Germinal center (tissue), 1 donor: ENCODE data around the gene SPAG16.
A peak's percentile ranks its signal among the peaks of the same experiment; 100 is the strongest.
"Not testable (repeated sequence)": the region's sequence is repeated elsewhere in the genome, so short reads cannot be mapped to it uniquely, and the experiment has no call there.

Source experiments
- DNase-seq: peaks from one replicate; pipeline ENCODE4 v3.0.0; 2012; ENCODE audit warnings: mixed read lengths, low spot score

Gene SPAG16

DNA sequence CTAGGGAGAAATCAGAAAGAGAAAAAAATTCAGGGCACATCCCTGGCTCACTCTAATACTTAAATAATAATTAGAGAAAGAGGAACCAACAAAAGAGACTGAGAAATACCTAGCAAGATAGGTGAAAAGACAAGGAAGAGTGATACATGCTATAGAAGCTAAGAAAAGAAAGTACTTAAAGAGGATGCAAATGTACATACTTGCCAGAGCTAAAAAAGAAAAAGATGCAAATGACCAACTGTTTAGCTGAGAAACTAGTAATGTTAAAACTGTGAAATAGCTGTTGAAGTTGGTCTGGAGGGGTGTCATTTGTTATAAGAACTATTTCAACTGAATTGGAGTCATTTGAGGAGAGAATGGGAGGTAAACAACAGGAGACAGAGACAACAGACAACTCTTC, 412.2 kb downstream of the SPAG16 start:
- peak; percentile 29 for DNase-seq

DNA sequence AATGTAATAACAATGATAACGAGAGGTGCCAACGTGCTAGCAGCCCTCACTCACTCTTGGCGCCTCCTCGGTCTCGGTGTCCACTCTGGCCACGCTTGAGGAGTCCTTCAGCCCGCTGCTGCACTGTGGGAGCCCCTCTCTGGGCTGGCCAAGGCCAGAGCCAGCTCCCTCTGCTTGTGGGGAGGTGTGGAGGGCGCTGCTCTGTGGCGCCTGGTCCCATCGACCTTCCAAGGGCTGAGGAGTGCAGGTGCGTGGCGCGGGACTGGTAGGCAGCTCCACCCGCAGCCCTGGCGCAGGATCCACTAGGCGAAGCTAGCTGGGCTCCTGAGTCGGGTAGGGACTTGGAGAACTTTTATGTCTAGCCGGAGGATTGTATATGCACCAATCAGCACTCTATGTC, 417.1 kb downstream of the SPAG16 start:
- DNase-seq = not testable (repeated sequence)

DNA sequence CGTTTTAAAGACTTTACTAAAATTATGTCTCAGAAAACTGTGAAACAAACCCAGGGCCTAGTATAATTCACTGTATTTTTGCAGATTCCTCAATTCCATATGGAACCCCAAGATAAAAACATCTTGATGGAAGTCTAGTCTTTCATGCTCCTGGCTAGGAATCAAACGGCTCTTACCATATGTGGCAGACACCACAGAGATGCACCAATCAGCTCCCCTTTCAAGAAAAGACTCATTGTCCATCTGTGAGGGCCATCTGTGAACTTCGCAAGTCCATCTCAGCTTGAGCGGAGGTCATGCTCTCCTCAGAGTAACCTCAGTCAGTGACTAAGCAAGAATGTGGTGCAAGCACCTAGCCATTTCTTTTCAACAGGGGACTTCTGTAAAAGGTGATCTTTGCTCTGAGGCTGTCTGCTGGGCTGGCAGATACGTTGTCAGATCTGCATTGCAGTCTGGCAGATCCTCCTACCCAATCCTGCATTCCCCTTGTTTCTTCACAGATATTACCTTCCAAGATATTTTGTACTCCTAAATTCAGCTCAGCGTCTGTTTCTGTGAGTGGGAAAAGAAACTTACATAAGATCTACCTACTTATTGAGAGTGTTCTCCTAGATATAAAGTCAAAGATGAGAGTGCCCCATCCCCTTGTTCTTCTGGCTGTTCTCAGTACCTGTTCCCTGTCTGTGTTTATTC, 419.3 kb downstream of the SPAG16 start:
- no peak for DNase-seq

DNA sequence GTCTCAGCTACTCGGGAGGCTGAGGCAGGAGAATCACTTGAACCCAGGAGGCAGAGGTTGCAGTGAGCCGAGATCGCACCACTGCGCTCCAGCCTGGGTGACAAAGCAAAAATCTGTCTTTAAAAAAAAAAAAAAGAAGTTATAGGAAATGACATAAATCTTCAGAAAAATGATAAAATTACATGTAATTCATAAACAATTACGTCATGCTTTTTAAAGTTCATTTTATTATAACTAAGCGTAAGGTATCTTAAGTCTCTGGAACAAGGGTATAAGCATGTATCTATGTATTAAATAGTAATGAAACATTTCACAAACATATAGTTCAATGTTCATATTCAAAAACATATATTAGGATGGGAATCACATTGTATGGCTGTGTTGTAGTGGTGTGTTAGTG, 425.9 kb downstream of the SPAG16 start:
- DNase-seq = no peak

DNA sequence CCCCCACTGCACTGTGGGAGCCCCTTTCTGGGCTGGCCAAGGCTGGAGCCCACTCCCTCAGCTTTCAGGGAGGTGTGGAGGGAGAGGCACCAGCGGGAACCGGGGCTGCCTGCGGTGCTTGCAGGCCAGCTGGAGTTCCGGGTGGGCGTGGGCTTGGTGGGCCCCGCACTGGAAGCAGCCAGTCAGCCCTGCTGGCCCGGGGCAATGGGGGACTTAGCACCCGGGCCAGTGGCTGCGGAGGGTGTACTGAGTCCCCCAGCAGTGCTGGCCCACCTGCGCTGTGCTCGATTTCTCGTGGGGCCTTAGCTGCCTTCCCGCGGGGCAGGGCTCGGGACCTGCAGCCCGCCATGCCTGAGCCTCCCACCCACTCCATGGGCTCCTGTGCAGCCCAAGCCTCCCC, 434.1 kb downstream of the SPAG16 start:
- not testable (repeated sequence) for DNase-seq

DNA sequence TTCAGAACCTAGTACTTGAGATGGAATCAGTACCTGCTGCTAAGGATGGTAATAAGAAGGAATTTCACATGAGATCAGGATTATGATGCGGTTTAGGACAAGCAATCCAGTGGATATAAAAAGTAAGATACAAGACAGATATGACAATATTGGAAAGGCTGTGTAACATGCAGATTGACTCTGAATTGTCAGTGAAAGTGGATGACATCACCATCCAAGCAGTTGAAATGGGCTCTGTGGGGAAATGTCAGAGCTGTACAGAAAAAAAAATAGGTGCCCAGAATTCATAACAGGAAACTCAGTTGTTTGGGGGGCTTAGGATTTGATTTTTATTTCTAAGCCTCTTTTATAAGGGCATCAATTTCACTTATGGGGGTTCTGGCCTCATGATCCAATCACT, 438.3 kb downstream of the SPAG16 start:
- DNase-seq = no peak

DNA sequence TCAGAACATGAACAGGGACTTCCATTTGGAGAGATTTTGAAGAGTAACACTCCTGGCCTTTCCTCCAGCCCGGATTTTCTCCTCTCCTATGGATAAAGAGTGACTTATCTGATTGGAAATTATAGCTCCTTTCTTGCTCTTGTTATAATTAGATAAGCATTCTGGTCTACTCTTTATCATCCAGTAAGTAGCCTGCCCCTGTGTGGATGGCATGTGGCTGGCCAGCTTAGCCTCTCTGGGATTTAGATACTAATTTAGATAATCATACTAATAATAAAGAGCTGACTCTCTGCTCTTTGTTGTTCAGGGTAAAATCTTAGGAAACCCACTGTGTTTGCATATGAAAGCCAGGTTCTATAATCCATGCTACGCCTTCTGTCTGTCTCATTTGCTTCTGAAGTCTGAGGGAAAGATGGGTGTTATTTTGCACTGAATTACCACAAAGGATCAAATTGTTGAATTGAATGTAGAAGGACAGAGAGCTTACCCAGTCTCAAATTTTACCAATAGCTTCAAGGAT, 438.8 kb downstream of the SPAG16 start:
- DNase-seq = no peak

DNA sequence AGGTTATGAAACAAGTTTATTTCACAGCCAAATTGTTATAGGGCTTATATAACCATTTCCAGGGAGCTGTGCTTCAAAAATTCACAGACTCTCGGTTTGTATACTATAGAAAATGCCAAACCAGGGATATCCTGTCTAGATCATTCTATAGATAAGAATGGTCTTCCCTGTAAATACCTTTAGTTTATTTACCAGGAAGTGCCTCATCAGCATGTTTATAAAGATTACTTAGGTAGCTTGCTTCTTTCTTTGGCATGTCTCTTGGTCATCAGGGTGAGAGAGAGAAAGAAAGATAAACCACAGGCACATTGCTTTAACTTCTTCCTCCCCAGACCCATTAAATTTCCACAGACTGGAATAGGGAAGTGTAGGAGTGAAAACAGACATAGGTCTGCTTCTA, 439.4 kb downstream of the SPAG16 start:
- no peak for DNase-seq

DNA sequence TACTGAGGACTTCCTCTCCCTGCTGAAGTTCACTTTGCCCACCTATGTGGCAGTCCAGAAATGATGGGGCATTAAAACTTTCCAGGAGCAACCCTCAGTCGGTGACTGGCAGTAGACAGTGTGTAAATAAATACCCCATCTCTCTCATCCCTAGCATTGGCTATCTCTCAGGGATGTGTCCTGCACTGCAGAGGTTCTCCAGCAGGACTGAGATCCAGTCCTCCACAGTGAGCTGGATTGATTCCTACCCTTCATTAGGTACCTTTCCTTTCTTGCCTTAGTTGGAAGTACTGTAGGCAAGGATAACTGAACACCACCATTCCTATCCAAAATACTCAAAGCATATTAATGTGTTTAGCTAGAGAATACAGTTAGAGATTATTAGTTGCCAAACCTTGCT, 441.8 kb downstream of the SPAG16 start:
- DNase-seq = no peak

DNA sequence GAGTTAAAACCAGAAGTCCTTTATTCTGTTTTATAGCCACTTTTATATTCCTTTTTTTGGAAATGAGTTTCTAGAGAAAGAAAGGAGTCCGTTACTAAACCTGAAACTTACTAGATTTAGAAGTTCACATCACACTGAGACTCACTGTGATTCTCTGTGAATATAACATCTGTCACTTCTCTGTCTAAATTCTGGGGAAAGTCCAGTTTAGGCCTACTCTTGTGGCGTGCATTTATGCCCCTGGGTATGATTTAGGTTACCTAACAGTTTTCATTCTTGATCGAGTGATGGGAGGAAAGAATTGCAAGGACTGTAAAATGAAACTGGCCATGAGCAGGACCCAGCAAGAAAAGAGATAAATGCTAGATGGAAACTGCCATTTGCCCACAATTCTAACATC, 449.6 kb downstream of the SPAG16 start:
- DNase-seq = no peak

DNA sequence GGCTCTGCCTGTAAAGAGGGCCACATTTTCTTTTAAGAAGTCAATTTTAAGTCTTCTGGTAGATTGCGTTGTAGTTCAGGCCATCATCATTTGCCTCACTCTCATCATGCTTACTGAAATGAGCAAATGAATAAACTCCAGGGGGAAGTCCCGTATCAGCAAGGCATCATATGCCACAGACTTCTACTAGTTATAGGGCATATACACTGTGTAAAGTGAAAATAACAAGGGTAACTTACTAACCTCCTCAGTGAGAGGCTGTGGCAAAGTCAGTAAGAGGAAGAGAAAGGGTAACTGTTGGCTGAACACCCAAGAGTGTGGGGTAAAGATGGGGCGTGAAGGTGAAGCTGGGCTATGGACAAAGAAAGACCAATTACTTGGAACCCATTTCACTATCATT, 456.2 kb downstream of the SPAG16 start:
- DNase-seq = peak; percentile 8

DNA sequence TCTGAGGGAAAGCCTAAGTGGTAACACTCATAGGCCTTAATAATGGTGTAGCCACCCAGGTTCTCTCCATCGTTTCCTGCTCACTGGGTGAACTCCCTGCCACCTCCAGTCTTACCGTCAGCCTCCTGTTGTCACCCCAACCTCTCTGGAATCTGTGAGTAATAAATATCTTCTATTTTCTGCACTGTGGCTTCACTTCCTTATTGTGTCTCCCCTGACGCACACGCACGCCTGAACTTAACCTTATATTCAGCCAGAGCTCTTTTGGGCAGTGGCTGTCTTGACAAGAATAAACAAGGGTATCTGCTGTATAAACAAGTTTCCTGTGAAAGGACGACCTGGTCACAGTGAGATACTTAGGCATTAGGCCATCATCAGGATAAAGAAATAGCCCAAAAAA, 467.2 kb downstream of the SPAG16 start:
- DNase-seq = peak; percentile 54

DNA sequence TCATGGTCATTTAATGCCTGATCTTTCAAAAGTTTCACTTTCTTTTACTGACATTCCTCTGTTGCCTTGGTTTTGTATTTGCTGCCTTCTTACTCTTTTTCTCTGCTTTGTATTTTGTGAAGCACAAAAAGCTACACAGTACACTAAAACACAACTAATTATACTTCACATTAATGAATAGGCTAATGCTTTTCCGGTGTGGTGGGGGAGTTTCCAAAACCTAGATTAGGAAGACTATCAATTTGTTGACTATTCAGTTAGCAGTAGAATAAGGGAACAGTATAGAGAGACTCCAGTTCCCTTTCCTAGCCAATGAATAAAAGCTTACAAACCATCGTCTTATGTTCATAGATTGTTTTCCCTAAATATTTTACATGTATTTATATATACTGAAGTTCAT, 468.3 kb downstream of the SPAG16 start:
- no peak for DNase-seq

DNA sequence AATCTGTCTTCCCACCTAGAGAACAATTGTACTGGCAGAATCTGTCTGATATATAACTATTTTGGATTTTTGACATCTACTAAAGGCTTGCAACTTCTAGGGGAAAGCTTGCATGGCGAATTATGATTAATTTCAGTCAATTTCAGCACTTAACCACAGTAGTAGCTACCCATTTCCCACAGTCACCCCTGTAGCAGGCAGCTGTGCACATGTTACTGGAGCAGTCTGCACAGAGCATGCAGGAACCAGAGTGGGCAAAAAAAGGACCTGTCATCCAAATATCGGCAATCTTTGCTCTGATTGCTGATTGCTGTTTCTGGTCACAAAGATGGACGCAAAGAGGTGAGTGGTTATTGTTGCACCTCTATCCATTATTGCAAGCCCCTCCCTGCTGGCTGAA, 473.3 kb downstream of the SPAG16 start:
- no peak for DNase-seq

DNA sequence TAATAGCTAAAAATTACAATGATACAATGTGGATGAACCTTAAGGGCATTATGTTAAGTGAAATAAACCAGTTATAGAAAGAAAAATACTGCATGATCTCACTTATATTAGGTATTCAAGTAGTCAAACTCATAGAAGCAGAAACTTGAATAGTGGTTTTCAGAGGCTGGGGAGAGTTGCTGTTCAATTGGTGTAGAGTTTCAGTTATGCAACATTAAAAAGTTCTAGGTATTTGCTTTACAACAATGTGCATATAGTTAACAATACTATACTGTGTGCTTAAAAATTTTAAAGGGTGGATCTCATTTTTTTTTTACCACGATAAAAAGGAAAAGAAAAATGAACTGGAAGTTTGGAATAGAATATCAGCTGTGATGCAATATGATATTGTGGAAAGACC, 479.1 kb downstream of the SPAG16 start:
- no peak for DNase-seq

DNA sequence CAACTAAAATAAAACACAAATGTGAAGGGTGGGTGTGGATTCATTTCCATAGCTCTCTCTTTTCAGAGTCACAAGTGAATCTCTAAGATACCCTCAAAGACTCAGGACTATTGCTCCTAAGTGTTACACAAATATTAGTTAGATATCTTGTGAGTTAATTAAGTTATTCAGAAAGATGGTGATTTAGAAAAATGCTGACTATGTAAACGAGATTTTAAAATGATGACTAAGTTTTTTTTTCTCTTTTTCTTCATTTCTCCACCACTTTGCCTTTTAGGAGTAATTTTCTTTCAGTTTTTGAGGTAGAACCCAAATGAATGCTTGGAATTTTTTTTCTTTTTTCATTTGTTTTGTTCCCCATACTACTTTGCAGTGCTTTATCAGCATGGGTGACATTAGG, 479.7 kb downstream of the SPAG16 start:
- DNase-seq = no peak

DNA sequence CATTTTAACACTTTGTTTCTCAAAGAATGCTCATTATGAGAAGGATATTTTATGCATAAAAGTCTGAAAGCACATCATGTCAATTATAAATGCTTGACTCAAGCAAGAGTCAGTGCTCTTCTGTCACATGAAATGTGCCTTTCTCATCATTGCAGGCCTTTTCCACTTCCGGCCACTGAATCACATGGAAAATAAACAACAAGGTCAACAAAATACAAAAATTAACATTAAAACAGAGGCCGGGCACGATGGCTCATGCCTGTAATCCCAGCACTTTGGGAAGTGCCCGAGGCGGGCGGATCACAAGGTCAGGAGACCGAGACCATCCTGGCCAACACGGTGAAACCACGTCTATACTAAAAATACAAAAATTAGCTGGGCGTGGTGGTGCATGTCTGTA, 480.6 kb downstream of the SPAG16 start:
- DNase-seq = no peak

DNA sequence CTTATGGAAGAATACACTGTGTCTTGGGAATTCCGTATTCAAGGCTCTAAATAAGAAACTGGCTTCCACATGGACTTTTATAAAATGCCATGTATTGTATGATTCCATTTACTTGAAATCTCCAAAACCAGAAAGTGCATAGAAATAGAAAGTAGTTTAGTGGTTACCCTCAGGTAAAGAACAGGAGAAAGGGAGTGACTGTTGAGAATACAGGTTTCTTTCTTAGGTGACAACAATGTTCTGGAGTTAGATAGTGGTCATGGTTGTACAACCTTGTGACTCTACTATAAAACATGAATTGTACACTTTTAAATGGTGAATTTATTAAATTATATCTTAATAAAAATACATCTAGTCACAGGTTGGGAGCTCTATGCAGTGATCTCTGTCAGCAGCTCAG, 481.8 kb downstream of the SPAG16 start:
- DNase-seq = no peak

DNA sequence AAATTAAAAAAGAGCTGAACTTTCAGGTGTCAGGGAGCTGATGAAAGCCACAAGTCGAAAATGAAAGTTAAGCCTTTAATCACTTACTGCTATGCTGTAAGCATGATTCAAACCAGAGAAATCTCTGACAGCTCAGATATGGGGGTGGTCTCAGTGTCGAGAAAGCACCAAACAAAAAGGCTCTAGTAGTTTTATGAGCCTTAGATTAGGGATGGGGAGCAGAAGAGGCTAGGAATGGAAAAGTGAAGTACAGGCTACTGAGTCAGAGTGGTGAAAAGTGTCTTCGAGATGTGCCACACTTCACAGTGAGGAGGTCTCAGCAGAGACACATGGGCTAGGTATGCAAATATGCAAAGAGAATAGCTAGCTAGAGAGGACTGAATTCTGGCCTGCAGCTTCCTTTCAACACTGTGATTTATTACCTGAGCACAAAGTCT, 482.2 kb downstream of the SPAG16 start:
- peak; percentile 24 for DNase-seq

DNA sequence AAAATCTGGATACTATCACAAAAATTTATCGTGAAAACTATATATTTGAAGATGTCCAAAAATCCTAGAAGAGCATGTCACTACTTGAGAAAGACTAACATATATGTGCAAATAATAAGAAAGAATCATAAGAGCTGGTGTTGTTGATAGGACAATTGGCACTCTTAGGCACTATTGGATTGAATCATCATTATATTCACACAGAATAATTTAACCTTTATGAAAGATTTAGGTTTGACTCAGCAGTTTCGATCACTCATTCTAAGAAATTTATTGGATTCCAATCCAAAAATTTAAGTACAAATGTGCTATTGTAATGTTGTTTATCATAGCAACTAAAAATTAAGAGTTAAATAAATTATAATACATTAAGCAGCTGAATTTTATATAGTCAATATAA, 503.6 kb downstream of the SPAG16 start:
- no peak for DNase-seq

DNA sequence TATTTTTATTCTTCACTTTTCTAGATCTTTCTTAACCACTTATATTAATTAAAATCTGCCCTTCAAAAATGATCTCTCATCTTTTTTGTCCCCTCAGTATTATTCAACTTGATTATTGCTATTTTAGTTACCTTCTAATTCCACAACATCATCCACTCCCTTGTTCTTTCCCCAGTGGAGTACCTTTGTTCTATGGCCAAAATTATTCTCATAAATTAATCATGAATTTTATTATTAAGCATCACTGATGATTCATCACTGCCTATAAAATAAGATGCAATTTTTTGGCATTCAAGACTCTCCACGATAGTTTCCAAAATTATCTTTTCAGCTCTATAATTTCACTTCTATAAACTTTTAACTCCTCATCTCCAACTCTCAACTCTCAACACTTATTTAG, 505.7 kb downstream of the SPAG16 start:
- no peak for DNase-seq

DNA sequence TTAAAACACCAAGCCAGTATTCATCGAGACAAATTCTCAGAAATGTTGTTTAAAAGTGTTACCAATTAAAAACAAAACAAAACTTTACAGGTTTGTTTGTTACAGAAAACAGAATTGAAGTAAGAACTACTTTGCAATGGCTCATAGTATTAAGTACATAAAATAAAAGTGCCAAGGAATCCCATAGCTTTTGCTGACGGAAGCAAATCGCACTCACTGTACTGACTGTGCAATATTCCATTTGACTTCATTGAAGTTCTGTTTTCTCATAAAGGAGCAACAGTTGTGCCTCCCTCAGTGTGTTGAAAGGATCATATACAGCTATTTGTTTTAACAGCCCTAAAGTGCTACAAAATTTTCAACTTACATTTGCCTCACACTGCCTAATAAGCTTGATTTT, 507.8 kb downstream of the SPAG16 start:
- no peak for DNase-seq

DNA sequence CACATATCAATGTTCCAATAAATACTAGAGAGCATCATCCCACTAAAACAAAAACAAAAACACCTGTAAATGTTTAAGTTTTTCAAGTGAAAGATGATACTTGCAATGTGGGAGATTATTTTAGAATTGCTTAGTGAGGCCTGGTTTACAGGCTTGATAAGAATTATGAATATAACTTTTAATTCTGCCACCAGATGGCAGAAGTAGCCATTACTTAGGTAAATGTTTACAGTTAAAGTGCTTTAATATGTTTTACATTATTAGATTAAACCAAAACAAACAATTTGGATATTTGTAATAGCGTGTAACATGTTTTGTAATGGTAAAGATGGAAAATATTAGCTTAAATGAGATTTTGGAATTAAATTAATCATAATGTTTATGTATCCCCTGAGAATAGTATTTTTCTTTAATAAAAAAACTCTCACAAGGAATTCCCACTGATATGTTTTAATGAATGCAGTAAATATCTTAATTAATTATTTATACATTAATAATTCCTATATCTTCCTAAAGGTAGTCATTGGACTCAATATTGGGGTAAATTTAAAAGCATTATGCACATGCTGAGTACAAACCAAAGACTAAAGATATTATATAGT, 522.0 kb downstream of the SPAG16 start:
- no peak for DNase-seq

DNA sequence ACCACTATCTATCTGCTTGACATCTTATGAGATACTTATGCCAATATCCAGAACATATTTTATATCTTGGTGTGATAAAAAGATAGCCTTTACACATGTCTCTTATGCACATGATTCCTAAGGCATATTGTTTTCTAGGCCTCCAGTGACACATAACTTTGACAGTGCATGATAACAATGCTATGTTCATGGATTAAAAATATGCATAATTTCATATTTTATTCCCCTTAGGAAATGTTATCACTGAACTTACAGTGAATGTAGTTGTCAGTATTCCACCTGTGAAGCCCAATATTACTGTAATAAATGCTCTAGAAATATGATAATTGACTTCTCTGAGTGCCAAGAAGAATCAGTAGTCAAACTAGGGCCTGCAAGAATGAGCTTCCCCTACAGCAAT, 532.3 kb downstream of the SPAG16 start:
- no peak for DNase-seq
